PC-3 (cell line): ENCODE results near the gene GOLGA1. TPM values are rescaled to one million over a fixed set of nuclear protein-coding genes. Genes with fewer than 3 reads are reported as not detected.

Experiments
- ATAC-seq: fragments of 200-7000 bp; cut with Tn5 transposase; 2 replicates; pipeline ENCODE4 v1.9.1; 2020; ENCODE audit warnings: mild to moderate bottlenecking, moderate library complexity
- BruUV-seq: library from RNA; stranded (reverse); fragments of 400-500 nt; replicated peaks from 2 replicates; lab custom pipeline; 2021; lab: Mats Ljungman, UMichigan
- CTCF ChIA-PET: fragments of 300-600 bp; sonication (Branson Sonifier 250); formaldehyde crosslinking; loops from one replicate; lab custom pipeline; 2022; ENCODE audit warnings: antibody characterized with exemption; lab: Charles Lee
- POLR2A ChIA-PET: fragments of 300-600 bp; sonication (Branson Sonifier 250); formaldehyde crosslinking; loops from one replicate; lab custom pipeline; 2022; ENCODE audit warnings: antibody characterized with exemption; ENCODE audit not compliant: unreplicated experiment; lab: Charles Lee
- DNase-seq: peaks from one replicate; pipeline ENCODE4 v3.0.0-alpha.2; 2015
- H2AFZ ChIP-seq: fragments of 300-600 bp; sonication (generic); 2 replicates; pipeline ENCODE4 v1.6.0; 2016; ENCODE audit warnings: antibody characterized with exemption, low read length
- H3F3A ChIP-seq: fragments of 300-600 bp; sonication (generic); one replicate; pipeline ENCODE4 v1.6.0; 2017; ENCODE audit warnings: antibody characterized with exemption, low read length, control low read depth, mild to moderate bottlenecking; ENCODE audit not compliant: unreplicated experiment
- H3K27ac ChIP-seq: fragments of 300-600 bp; sonication (generic); 2 replicates; pipeline ENCODE4 v1.5.1; 2016; ENCODE audit warnings: mild to moderate bottlenecking, low read length
- H3K27me3 ChIP-seq: fragments of 300-600 bp; sonication (generic); 2 replicates; pipeline ENCODE4 v1.6.1; 2016; ENCODE audit warnings: low read length, mixed read lengths
- H3K36me3 ChIP-seq: fragments of 300-600 bp; sonication (generic); 2 replicates; pipeline ENCODE4 v1.6.1; 2016; ENCODE audit warnings: low read depth, mixed run types, low read length, mixed read lengths
- H3K4me1 ChIP-seq: fragments of 300-600 bp; sonication (generic); 2 replicates; pipeline ENCODE4 v1.5.1; 2016; ENCODE audit warnings: low read length; ENCODE audit not compliant: insufficient read depth
- H3K4me2 ChIP-seq: fragments of 300-600 bp; sonication (generic); 2 replicates; pipeline ENCODE4 v1.6.0; 2016; ENCODE audit warnings: low read length
- H3K4me3 ChIP-seq: fragments of 300-600 bp; sonication (generic); 2 replicates; pipeline ENCODE4 v1.5.1; 2016; ENCODE audit warnings: mild to moderate bottlenecking, low read length, mixed read lengths
- H3K79me2 ChIP-seq: fragments of 300-600 bp; sonication (generic); 2 replicates; pipeline ENCODE4 v1.6.1; 2017; ENCODE audit warnings: low read length, mixed read lengths
- H3K9ac ChIP-seq: fragments of 300-600 bp; sonication (generic); 2 replicates; pipeline ENCODE4 v1.6.0; 2016; ENCODE audit warnings: mild to moderate bottlenecking, low read length
- H3K9me2 ChIP-seq: fragments of 300-600 bp; sonication (generic); replicated peaks from 2 replicates; pipeline ENCODE4 v1.6.1; 2016; ENCODE audit warnings: mixed run types, low read length, mixed read lengths
- H3K9me3 ChIP-seq: fragments of 300-600 bp; sonication (generic); 2 replicates; pipeline ENCODE4 v1.6.1; 2016; ENCODE audit warnings: low read length, mixed read lengths
- H4K20me1 ChIP-seq: fragments of 300-600 bp; sonication (generic); 2 replicates; pipeline ENCODE4 v1.6.1; 2016; ENCODE audit warnings: low read length, mixed read lengths
- CTCF ChIP-seq: fragments of 300-600 bp; sonication (generic); conservative IDR thresholded peaks from 2 replicates; pipeline ENCODE4 v1.5.1; 2017; ENCODE audit warnings: antibody characterized with exemption, low read depth, mild to moderate bottlenecking, low read length
- EZH2 ChIP-seq: fragments of 300-600 bp; sonication (generic); IDR thresholded peaks from one replicate; pipeline ENCODE4 v1.6.1; 2017; ENCODE audit warnings: antibody characterized with exemption, mild to moderate bottlenecking, low read length; ENCODE audit not compliant: unreplicated experiment
- EZH2phosphoT487 ChIP-seq: fragments of 300-600 bp; sonication (generic); IDR thresholded peaks from 2 replicates; pipeline ENCODE4 v1.6.1; 2018; ENCODE audit warnings: mild to moderate bottlenecking, antibody characterized with exemption, low read length, borderline replicate concordance
- intact Hi-C: fragments of 100-400 bp; cut with micrococcal nuclease; formaldehyde crosslinking; loops from 2 replicates; pipeline ENCODE4 v1.9.0; 2023
- total RNA-seq: library from RNA; depleted of rRNA; stranded (reverse); fragments of >200 nt; gene quantifications from 2 replicates; pipeline ENCODE4 v1.2.3, GENCODE V29; 2014

Gene GOLGA1
- total RNA-seq, 1 experiment from 2014 or later: 8.6 TPM

- Histone ChIP-seq H3K36me3 (peaks cover 19% of the 10 kb centered on the region), H3K9me2 (no peaks in the 10 kb centered on the region), H3K4me3 (peak overlapping the region; percentile 97), H3K27me3 (no peaks in the 10 kb centered on the region), H2AFZ (no peak overlapping the region), H3K27ac (no peak overlapping the region), H3K4me2 (peak overlapping the region; percentile 99), H3F3A (no peaks in the 10 kb centered on the region), H3K9ac (no peak overlapping the region; the same call in 1 of the 2 replicates), H3K79me2 (peaks cover 78% of the 10 kb centered on the region), H4K20me1 (peaks cover 23% of the 10 kb centered on the region), H3K4me1 (peaks cover 26% of the 10 kb centered on the region), H3K9me3 (no peaks in the 10 kb centered on the region)
- ATAC-seq (no peak), DNase-seq (no peak)
- no peak for TF ChIP-seq CTCF
- no peak for TF ChIP-seq EZH2
- no peak for TF ChIP-seq EZH2phosphoT487
- CTCF ChIA-PET: no interaction called here
- POLR2A ChIA-PET: no interaction called here
- no TSS peak for BruUV-seq
- intact Hi-C loops: no loop called here
Measured at GRCh38 chr9:124871156-124871561, 69.7 kb downstream of the GOLGA1 start.

- BruUV-seq: no TSS peak
- H2AFZ ChIP-seq: no peak overlapping the region
- H3K36me3 ChIP-seq: peaks cover 19% of the 10 kb centered on the region
- TF ChIP-seq CTCF (no peak), EZH2phosphoT487 (no peak), EZH2 (no peak)
- intact Hi-C loops: no loop called here
- no peak for ATAC-seq
- no peaks in the 10 kb centered on the region for H3K9me2 ChIP-seq
- peak overlapping the region; percentile 97 for H3K9ac ChIP-seq
- H3K4me2 ChIP-seq: peak overlapping the region; percentile 99
- H3F3A ChIP-seq: no peaks in the 10 kb centered on the region
- peaks cover 78% of the 10 kb centered on the region for H3K79me2 ChIP-seq
- H3K27ac ChIP-seq: 0 out of 2 replicates have a peak overlapping the region, but pooled peaks have one; percentile 88
- CTCF ChIA-PET: no interaction called here
- H3K9me3 ChIP-seq: no peaks in the 10 kb centered on the region
- peaks cover 23% of the 10 kb centered on the region for H4K20me1 ChIP-seq
- DNase-seq: no peak
- H3K27me3 ChIP-seq: no peaks in the 10 kb centered on the region
- peaks cover 26% of the 10 kb centered on the region for H3K4me1 ChIP-seq
- H3K4me3 ChIP-seq: peak overlapping the region; percentile 97
- POLR2A ChIA-PET: no interaction called here
Measured at GRCh38 chr9:124870723-124871122, 70.2 kb downstream of the GOLGA1 start.

- TF ChIP-seq EZH2: no peak
- no peak for TF ChIP-seq EZH2phosphoT487
- TF ChIP-seq CTCF: no peak
- 0 out of 2 replicates have a peak overlapping the region, but pooled peaks have one; percentile 19 for H2AFZ ChIP-seq
- H3K36me3 ChIP-seq: peaks cover 19% of the 10 kb centered on the region
- H4K20me1 ChIP-seq: peaks cover 23% of the 10 kb centered on the region
- peak overlapping the region; percentile 97 for H3K9ac ChIP-seq
- H3K4me2 ChIP-seq: peak overlapping the region; percentile 99
- ChIA-PET POLR2A (no interaction called here), CTCF (no interaction called here)
- H3K4me1 ChIP-seq: peaks cover 26% of the 10 kb centered on the region
- ATAC-seq: 0 out of 2 replicates have a peak, but pooled peaks have one; percentile 7
- H3K4me3 ChIP-seq: peak overlapping the region; percentile 97
- no peaks in the 10 kb centered on the region for H3K9me3 ChIP-seq
- TSS peak; percentile 60 for BruUV-seq
- no peaks in the 10 kb centered on the region for H3F3A ChIP-seq
- H3K9me2 ChIP-seq: no peaks in the 10 kb centered on the region
- peak; percentile 32 for DNase-seq
- H3K27ac ChIP-seq: peak overlapping the region; percentile 88
- no peaks in the 10 kb centered on the region for H3K27me3 ChIP-seq
- peaks cover 71% of the 10 kb centered on the region for H3K79me2 ChIP-seq
- intact Hi-C loops: no loop called here
Measured at GRCh38 chr9:124869986-124870560, 70.8 kb downstream of the GOLGA1 start.
